ENCODE results near the gene SMOC2. TPM values are rescaled to one million over a fixed set of nuclear protein-coding genes. Genes with fewer than 3 reads are reported as not detected.
"Not testable (repeated sequence)": the region's sequence is repeated elsewhere in the genome, so short reads cannot be mapped to it uniquely, and the experiment has no call there.

The SMOC2 gene
- total and polyA plus RNA-seq, 2 of the 13 experiments (the other 11 are each of a cell fraction or from before 2014, with no cell fraction given), result not detected

DNA sequence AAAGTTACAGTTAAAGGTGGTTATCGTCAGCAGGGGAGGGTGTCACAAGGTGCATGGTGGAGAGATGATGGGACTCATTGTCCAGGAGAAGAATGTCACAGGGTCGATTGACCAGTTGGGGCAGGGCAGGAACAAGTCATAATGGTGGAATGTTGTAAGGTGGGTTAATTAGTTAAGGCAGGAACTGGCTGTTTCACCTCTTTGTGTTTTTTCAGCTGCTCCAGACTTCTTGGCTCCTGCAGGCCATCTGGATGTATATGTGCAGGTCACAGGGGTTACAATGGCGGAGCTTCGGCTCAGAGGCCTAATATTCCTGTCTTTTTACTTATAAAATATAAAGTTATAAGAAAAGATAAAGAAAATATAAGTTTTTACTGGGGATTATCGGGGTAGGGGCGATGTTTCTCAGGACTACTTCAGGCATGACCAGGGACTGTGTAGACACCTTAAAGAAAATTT, 236.4 kb downstream of the SMOC2 start:
- CTCF ChIA-PET (ENCODE audit: low intra/inter-chr PET ratio, low total read pairs); H3K9me3 ChIP-seq (ENCODE audit: low read length); ATAC-seq; H3K9ac ChIP-seq (ENCODE audit: insufficient read depth, low read depth, low read length); H2AFZ ChIP-seq (ENCODE audit: low read length); H3K4me1 ChIP-seq (ENCODE audit: insufficient read depth, low read length); H3K27ac ChIP-seq (ENCODE audit: extremely low read length, insufficient read depth, low read length); BruUV-seq (replicated peaks); intact Hi-C loops (cut with micrococcal nuclease; ENCODE audit: unreplicated experiment); DNase-seq (ENCODE audit: low spot score); H3K4me3 ChIP-seq (replicated peaks in 1 of 3; ENCODE audit: insufficient read depth in 1 of 3, low read depth in 2 of 3, low read length in 3 of 3); in situ Hi-C loops (cut with HindIII; ENCODE audit: extremely low pct_ligation_motif_present, low pct_unique_long_range_greater_than_20kb); POLR2A ChIA-PET; H3K79me2 ChIP-seq (ENCODE audit: insufficient read depth, low read length); H3K4me2 ChIP-seq (ENCODE audit: low read depth, low read length); FAIRE-seq; H3K36me3 ChIP-seq (replicated peaks in 1 of 2; ENCODE audit: control insufficient read depth in 1 of 2, insufficient read depth in 2 of 2, low read length in 2 of 2); H4K20me1 ChIP-seq (ENCODE audit: insufficient read depth, low read length): not testable (repeated sequence)
- WGBS (ENCODE audit: low lambda C conversion rate), result 6% methylated on average over 6 of the region's 6 CpGs
- H3K27me3 ChIP-seq (ENCODE audit: control insufficient read depth in 1 of 2, insufficient read depth in 2 of 2, low read length in 2 of 2), result peaks cover 0 to 55% of the 10 kb centered on the region in 2 experiments; a peak in 3 of 5 replicates

DNA sequence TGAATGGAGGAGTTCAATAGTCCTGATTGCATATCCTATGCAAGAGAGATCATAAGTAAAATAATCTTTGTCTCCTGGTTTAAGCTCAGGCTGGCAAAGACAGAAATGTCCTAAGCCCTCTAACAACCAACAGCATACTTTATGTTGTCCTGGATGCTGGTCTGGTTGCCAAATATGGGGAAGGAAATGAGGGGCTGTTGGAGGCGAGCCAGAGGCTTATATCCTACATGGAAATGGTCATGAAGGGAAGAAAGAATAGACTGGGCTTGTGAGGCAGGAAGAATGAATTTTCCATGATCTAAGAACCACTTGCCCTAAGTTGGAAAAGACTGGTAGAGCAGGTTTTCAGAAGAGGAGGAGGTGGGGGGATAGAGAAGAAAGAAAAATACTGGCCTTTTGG, 237.1 kb downstream of the SMOC2 start:
- TF ChIP-seq NR3C1 (CRISPR knock-in tag; IDR thresholded peaks at IDR 0.05) (no peak), PITX1 (CRISPR knock-in tag; IDR thresholded peaks at IDR 0.05) (no peak), POGZ (CRISPR knock-in tag; IDR thresholded peaks at IDR 0.05) (no peak), ZNF572 (CRISPR knock-in tag; IDR thresholded peaks at IDR 0.05) (no peak), ATM (IDR thresholded peaks at IDR 0.05; ENCODE audit: borderline replicate concordance) (no peak), RORA (CRISPR knock-in tag; IDR thresholded peaks at IDR 0.05) (no peak), PHF5A (CRISPR knock-in tag; IDR thresholded peaks at IDR 0.05; ENCODE audit: low read depth, unreplicated experiment) (no peak), ZNF446 (CRISPR knock-in tag; IDR thresholded peaks at IDR 0.05) (no peak), JUNB (CRISPR knock-in tag; IDR thresholded peaks at IDR 0.05; ENCODE audit: borderline replicate concordance) (no peak), KMT2B (CRISPR knock-in tag; IDR thresholded peaks at IDR 0.05) (no peak), MED8 (CRISPR knock-in tag; IDR thresholded peaks at IDR 0.05; ENCODE audit: insufficient replicate concordance) (no peak), SMC3 (IDR thresholded peaks at IDR 0.05; ENCODE audit: low read length) (no peak), ZNF180 (CRISPR knock-in tag; IDR thresholded peaks at IDR 0.05; ENCODE audit: borderline replicate concordance, low read depth) (no peak), SIN3A (IDR thresholded peaks at IDR 0.05; ENCODE audit: borderline replicate concordance, low read depth, low read length) (no peak)
- in situ Hi-C loops (cut with HindIII; ENCODE audit: extremely low pct_ligation_motif_present, low pct_unique_long_range_greater_than_20kb), result no loop called here
- no peak overlapping the region for H3K4me3 ChIP-seq (replicated peaks in 1 of 3; ENCODE audit: insufficient read depth in 1 of 3, low read depth in 2 of 3, low read length in 3 of 3)
- ChIA-PET POLR2A (no interaction called here), CTCF (ENCODE audit: low intra/inter-chr PET ratio, low total read pairs) (no interaction called here)
- ATAC-seq (no peak), DNase-seq (ENCODE audit: low spot score) (no peak), FAIRE-seq (no peak)
- no peaks in the 10 kb centered on the region for H3K9me3 ChIP-seq (ENCODE audit: low read length)
- H3K36me3 ChIP-seq (replicated peaks in 1 of 2; ENCODE audit: control insufficient read depth in 1 of 2, insufficient read depth in 2 of 2, low read length in 2 of 2), result no peaks in the 10 kb centered on the region
- no TSS peak for BruUV-seq (replicated peaks)
- H2AFZ ChIP-seq (ENCODE audit: low read length), result no peak overlapping the region
- no peak overlapping the region for H3K9ac ChIP-seq (ENCODE audit: insufficient read depth, low read depth, low read length)
- no peak overlapping the region for H3K27ac ChIP-seq (ENCODE audit: extremely low read length, insufficient read depth, low read length)
- 4% methylated on average over 1 of the region's 1 CpG for WGBS (ENCODE audit: low lambda C conversion rate)
- no peaks in the 10 kb centered on the region for H4K20me1 ChIP-seq (ENCODE audit: insufficient read depth, low read length)
- no peaks in the 10 kb centered on the region for H3K79me2 ChIP-seq (ENCODE audit: insufficient read depth, low read length)
- no peaks in the 10 kb centered on the region for H3K4me1 ChIP-seq (ENCODE audit: insufficient read depth, low read length)
- no peak overlapping the region for H3K4me2 ChIP-seq (ENCODE audit: low read depth, low read length)
- H3K27me3 ChIP-seq (ENCODE audit: control insufficient read depth in 1 of 2, insufficient read depth in 2 of 2, low read length in 2 of 2), result peaks cover 0 to 56% of the 10 kb centered on the region in 2 experiments; a peak in 4 of 5 replicates
- intact Hi-C loops (cut with micrococcal nuclease; ENCODE audit: unreplicated experiment), result no loop called here

All from HepG2 (cell line).